WTC11 (cell line): ENCODE results near the gene OLFM3.

Experiments used
- CTCF ChIP-seq: fragments of 200-600 bp; IDR thresholded peaks from 2 replicates; pipeline ENCODE4 v1.8.0; 2022; ENCODE audit warnings: antibody characterized with exemption
- ESRRA ChIP-seq: sonication (generic); formaldehyde crosslinking; IDR thresholded peaks from 2 replicates; pipeline ENCODE4 v1.8.1; 2022; ENCODE audit warnings: mild to moderate bottlenecking, missing genetic modification reagents, borderline replicate concordance
- FOXK1 ChIP-seq: sonication (generic); formaldehyde crosslinking; IDR thresholded peaks from 2 replicates; pipeline ENCODE4 v1.8.0; 2022; ENCODE audit warnings: mild to moderate bottlenecking, moderate library complexity, missing genetic modification reagents
- ZSCAN18 ChIP-seq: fragments of 250-450 bp; sonication (Bioruptor Pico); IDR thresholded peaks from 2 replicates; pipeline ENCODE4 v2.1.2; 2022; ENCODE audit warnings: mild to moderate bottlenecking, moderate library complexity

- no peak for TF ChIP-seq ZSCAN18 (CRISPR knock-in tag)
- no peak for TF ChIP-seq FOXK1 (CRISPR knock-in tag)
- TF ChIP-seq ESRRA (CRISPR knock-in tag) = no peak
- TF ChIP-seq CTCF = no peak
Observed at GRCh38 chr1:101957771-101958170, 39.0 kb downstream of the OLFM3 start.
